HT1080 (cell line): ENCODE results near the gene EFCAB13. TPM values are rescaled to one million over a fixed set of nuclear protein-coding genes. Genes with fewer than 3 reads are reported as not detected.
"Not testable (repeated sequence)": the region's sequence is repeated elsewhere in the genome, so short reads cannot be mapped to it uniquely, and the experiment has no call there.

ENCODE experiments used
- DNase-seq: peaks from one replicate; pipeline ENCODE4 v3.0.0-alpha.2; 2015; ENCODE audit warnings: low read depth
- total RNA-seq: library from RNA; depleted of rRNA; stranded (reverse); fragments of >200 nt; shearing (Covaris generic); gene quantifications from 2 replicates; pipeline ENCODE4 v1.2.3, GENCODE V29; 2014

Gene EFCAB13
- total RNA-seq, 1 experiment from 2014 or later = not detected

DNA sequence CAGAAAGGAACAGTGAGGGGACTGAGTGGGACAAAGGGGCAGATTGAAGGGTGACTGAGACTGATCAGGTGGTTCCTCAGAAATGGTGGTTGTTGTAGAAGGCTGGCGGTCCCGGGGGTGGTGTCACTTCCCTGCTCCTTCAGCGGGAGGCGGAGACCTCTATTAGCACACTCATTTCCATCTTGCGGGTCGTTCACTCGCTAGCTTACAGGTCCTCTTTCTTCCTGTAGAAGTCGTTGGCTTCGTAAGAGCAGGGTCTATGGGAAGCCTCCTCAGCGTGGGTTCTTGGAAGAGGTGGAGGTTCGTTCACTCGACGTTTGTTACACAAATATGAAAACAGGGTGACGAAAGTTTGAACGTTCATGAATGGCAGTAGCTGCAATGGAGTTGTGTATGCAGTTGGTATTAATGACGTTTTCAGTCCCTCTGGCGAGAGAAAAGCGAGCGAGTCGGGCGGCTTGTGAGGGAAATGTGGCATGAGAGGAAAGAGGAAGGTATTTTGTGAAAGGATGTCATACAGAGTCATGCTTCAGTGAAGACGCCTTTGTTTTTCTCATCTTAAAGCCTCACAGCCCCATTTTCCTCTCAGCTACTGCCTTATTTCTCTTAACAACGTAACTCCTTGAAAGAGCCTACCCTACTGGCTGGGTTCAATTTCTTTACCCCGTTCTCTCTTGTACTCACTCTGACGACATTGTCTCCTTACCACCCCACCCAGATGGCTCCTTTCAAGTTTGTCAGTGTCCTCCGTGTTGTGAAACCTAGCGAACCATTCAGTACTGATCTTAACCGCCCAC, 667 bp downstream of the EFCAB13 start:
- DNase-seq = no peak

GRCh38 chr17:47325176-47325575, 1.4 kb downstream of the EFCAB13 start:
- no peak for DNase-seq

- DNase-seq = no peak
These were observed 6.8 kb downstream of the EFCAB13 start for GRCh38 chr17:47330548-47330947.

- no peak for DNase-seq
These were observed 8.5 kb downstream of the EFCAB13 start for GRCh38 chr17:47332287-47332686.

DNA sequence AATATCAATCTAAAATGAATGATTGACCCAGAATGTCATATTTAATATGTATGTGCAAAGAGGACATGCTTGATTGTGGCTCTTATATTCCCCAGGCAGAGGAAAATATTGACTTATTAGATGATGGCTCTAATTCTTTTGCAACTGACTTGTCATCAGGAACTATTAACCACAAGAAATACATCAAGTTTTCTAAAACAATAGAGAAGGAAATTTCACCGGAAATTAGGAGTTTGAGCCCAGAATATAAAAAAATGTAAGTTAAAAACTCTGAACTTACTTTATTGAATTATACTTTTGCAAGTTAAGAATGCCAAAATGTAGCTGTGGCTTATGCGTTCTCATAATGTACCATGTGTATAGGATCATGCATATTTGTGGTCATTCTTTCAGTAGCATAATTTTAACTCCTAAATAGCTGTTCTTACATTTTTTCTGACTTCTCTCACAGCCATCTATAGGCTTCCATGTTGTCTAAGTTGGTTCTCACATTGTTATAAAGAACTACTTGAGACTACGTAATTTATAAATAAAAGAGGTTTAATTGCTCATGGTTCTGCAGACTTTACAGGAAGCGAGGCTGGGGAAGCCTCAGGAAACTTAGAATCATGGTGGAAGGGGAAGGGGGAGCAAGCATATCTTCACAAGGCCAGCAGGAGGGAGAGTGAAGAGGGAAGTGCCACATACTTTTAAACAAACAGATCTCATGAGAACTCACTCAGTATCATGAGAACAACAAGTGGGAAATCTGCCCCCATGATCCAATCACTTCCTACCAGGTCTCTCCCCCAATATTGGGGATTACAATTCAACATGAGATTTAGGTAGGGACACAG, 11.6 kb downstream of the EFCAB13 start:
- no peak for DNase-seq

DNA sequence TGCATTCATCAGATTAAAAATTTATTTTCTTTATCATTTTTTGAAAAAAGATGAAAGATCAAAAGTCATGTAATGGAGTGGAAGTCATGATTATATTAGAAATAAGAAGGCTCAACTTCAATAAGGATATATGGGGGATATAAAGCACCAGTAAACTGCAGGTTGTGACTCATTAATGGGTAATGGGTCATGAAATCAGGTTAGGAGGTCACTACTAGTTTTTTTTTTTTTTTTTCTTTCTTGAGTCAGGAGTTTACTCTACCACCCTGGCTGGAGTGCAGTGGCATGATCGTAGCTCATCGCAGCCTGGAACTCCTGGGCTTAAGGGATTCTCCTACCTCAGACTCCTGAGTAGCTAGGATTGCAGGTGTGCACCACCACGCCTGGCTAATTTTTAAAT, 14.3 kb downstream of the EFCAB13 start:
- no peak for DNase-seq

DNA sequence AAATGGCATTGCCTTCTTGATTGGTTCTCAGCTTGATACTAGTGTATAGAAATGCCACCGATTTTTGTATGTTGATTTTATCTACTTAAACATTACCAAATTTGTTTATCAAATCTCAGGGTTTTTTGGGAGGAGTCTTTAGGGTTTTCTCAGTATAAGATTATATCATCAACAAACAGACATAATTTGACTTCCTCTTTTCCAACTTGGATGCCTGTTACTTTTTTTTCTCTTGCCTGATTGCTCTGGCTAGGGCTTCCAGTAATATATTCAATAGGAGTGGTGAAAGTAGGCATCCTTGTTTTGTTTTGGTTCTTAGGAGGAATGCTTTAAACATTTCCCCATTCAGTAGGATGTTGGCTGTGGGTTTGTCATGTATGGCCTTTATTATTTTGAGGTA, 29.1 kb downstream of the EFCAB13 start:
- no peak for DNase-seq

- DNase-seq = no peak
These were observed 34.9 kb downstream of the EFCAB13 start for GRCh38 chr17:47358652-47359051.

DNA sequence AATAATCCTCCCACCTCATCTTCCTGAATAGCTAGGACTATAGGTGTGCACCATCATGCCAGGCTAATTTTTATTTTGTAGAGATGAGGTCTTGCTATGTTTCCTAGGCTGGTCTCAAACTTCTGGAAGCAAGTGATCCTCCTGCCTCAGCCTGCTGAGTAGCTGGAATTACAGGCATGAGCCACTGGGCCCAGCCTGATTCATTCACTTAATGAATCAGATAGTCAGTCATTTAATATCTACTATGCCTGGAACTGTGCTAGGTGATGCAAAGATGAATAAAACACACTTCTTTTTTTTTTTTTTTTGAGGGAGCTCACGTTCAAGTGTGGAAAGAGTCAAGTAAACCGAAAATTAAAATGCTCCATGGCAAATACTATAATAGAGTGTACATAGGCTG, 39.4 kb downstream of the EFCAB13 start:
- DNase-seq = no peak

DNA sequence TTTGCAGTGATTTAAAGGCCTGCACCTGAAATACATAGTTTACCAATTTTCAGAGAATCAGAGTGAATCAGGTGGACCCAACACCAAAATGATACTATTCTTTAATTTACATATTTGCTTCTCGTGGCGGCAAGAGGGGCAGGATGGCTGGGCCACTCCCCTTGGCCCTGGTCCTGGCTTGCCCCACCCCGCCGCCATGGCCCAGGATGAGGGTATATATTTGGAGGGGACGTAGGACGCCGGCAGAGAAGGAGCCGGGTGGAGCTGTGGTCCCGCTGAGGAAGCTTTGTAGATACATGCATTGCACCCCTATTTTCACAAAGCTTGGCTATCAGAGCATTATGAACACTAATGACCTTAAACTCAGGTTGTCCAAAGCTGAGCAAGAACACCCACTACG, 43.5 kb downstream of the EFCAB13 start:
- no peak for DNase-seq

DNA sequence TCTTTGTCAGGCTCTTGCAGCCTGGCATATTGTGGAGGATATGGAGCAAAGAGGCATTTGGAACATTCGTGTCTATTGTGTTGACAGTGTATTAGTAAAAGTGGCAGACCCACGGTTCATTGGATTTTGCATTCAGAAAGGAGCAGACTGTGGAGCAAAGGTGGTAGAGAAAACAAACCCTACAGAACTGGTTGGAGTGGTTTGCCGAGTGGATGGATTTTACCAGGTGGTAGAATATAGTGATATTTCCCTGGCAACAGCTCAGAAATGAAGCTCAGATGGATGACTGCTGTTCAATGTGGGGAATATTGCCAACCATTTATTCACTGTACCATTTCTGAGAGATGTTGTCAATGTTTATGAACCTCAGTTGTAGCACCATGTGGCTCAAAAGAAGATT, 44.5 kb downstream of the EFCAB13 start:
- no peak for DNase-seq

DNA sequence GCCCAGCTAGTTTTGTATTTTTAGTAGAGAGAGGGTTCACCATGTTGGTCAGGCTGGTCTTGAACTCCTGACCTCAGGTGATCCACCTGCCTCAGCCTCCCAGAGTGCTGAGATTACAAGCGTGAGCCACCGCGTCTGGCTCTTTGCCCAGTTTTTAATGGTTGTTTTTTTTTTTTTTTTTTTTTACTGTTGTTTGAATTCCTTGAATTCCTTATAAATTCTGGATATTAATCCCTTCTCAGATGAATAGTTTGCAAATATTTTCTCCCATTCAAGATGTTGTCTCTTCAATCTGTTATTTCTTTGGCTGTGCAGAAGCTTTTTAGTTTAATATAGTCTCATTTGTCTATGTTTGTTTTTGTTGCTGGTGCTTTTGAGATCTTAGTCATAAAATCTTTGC, 47.1 kb downstream of the EFCAB13 start:
- not testable (repeated sequence) for DNase-seq

GRCh38 chr17:47373002-47373401, 49.2 kb downstream of the EFCAB13 start:
- DNase-seq = no peak

DNA sequence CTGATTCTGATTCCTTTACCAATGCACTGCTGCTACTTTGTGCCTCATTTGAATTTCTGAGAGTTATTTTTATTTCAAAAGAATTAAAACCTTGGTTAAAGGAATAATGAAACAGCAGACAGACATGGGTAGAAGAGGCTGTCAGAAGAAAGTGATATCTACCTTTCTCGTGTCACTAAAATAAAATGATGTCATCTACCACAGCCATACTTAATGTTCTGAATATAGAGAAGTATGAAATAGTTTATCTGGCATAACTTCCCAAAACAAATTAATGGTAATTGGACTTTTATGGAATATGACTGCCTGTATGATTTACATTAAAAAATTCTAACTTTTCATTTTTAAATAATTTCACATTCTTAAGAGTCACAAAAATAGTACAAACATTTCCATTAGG, 52.5 kb downstream of the EFCAB13 start:
- DNase-seq = no peak

- no peak for DNase-seq
These were observed 65.1 kb downstream of the EFCAB13 start for GRCh38 chr17:47388825-47389224.

GRCh38 chr17:47397532-47398128, 73.9 kb downstream of the EFCAB13 start:
- not testable (repeated sequence) for DNase-seq

GRCh38 chr17:47400333-47400732, 76.6 kb downstream of the EFCAB13 start:
- DNase-seq = no peak

DNA sequence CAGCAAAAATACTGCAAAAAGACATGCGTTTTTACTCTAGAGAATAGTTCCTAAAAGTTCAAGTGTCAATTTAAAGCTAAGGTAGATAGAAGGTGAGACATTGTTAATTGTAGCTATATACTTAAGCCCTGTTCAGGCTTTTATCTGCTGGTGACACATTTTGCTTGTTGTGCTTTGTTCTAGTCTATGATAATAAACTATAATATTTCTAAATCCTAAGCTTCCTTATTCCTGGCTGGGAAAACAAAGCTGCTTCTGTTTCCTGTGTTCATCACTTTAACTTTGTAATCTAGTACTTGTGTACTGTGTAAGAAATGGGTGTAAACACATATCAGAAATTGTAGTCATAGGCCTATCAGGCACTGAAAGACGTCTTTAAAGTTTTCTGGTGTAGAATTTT, 77.3 kb downstream of the EFCAB13 start:
- no peak for DNase-seq

- no peak for DNase-seq
These were observed 80.3 kb downstream of the EFCAB13 start for GRCh38 chr17:47404006-47404405.

DNA sequence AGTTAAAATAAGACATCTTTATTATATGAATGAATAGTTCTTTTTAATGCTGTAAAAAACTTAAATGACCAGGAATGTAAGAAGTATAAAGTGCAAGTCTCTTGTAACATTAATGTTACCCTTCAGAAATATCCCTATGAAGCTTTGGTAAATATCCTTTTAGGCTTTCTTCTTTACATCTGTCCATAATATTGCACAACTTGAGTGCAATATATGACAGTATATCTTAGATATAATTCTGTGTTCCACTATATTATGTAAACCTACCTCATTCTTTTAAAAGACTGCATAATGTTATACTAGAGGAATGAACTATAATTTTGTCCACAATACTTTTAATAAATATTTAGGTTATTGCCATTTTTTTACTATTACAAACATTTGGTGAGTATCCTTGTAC, 81.1 kb downstream of the EFCAB13 start:
- no peak for DNase-seq

- no peak for DNase-seq
These were observed 90.1 kb downstream of the EFCAB13 start for GRCh38 chr17:47413872-47414271.

- no peak for DNase-seq
These were observed 90.9 kb downstream of the EFCAB13 start for GRCh38 chr17:47414612-47415011.
